Stimulated activated CD4-positive, alpha-beta T cell treated with anti-CD3 and anti-CD28 coated beads, Interleukin-12 subunit alpha, Interleukin-12 subunit beta, amount 100 ng/mL, for 48 hours (primary cell): ENCODE measurements around the gene PIK3R4.

Source experiments
- DNase-seq, 3 donors: peaks; one replicate each; pipeline ENCODE4 v3.0.0-alpha.2; 2020; ENCODE audit warnings: low read depth in 2 of 3, low spot score in 1 of 3

PIK3R4 gene

GRCh38 chr3:130644628-130645253 lies 101.9 kb downstream of the PIK3R4 start:
- no peak for DNase-seq

- no peak for DNase-seq
Measured at GRCh38 chr3:130640027-130640426, 106.6 kb downstream of the PIK3R4 start.

- no peak for DNase-seq
Measured at GRCh38 chr3:130636480-130637234, 110.0 kb downstream of the PIK3R4 start.

- no peak for DNase-seq
Measured at GRCh38 chr3:130635978-130636377, 110.7 kb downstream of the PIK3R4 start.

GRCh38 chr3:130635285-130635684 lies 111.3 kb downstream of the PIK3R4 start:
- DNase-seq, result no peak
